ENCODE measurements around the gene MT1HL1.

Gene MT1HL1

GRCh38 chr1:237025358-237026074 lies 21.3 kb upstream of the MT1HL1 start:
- no peak for DNase-seq (ENCODE audit: low read depth, low spot score)
- H3K4me3 ChIP-seq (ENCODE audit: low read length) = no peak overlapping the region

- no peak for DNase-seq (ENCODE audit: low read depth, low spot score)
- no peak overlapping the region for H3K4me3 ChIP-seq (ENCODE audit: low read length)
Measured at GRCh38 chr1:237018896-237019295, 14.7 kb upstream of the MT1HL1 start.

- DNase-seq (ENCODE audit: low read depth, low spot score) = no peak
- no peak overlapping the region for H3K4me3 ChIP-seq (ENCODE audit: low read length)
Measured at GRCh38 chr1:237016626-237017025, 12.4 kb upstream of the MT1HL1 start.

- H3K4me3 ChIP-seq (ENCODE audit: low read length) = no peak overlapping the region
- DNase-seq (ENCODE audit: low read depth, low spot score) = no peak
Measured at GRCh38 chr1:237013608-237014007, 9.4 kb upstream of the MT1HL1 start.

GRCh38 chr1:237012788-237013383 lies 8.6 kb upstream of the MT1HL1 start:
- no peak overlapping the region for H3K4me3 ChIP-seq (ENCODE audit: low read length)
- no peak for DNase-seq (ENCODE audit: low read depth, low spot score)

- no peak for DNase-seq (ENCODE audit: low read depth, low spot score)
- H3K4me3 ChIP-seq (ENCODE audit: low read length) = no peak overlapping the region
Measured at GRCh38 chr1:237012361-237012760, 8.1 kb upstream of the MT1HL1 start.

GRCh38 chr1:237011432-237011831 lies 7.2 kb upstream of the MT1HL1 start:
- no peak overlapping the region for H3K4me3 ChIP-seq (ENCODE audit: low read length)
- DNase-seq (ENCODE audit: low read depth, low spot score) = no peak

- no peak overlapping the region for H3K4me3 ChIP-seq (ENCODE audit: low read length)
- DNase-seq (ENCODE audit: low read depth, low spot score) = no peak
Measured at GRCh38 chr1:237009611-237010010, 5.4 kb upstream of the MT1HL1 start.

GRCh38 chr1:237007147-237007881 lies 3.1 kb upstream of the MT1HL1 start:
- DNase-seq (ENCODE audit: low read depth, low spot score) = no peak
- H3K4me3 ChIP-seq (ENCODE audit: low read length) = no peak overlapping the region

GRCh38 chr1:237005674-237006073 lies 1.4 kb upstream of the MT1HL1 start:
- DNase-seq (ENCODE audit: low read depth, low spot score) = no peak

GRCh38 chr1:237003516-237003915 lies 725 bp downstream of the MT1HL1 start:
- no peak for DNase-seq (ENCODE audit: low read depth, low spot score)
- no peak overlapping the region for H3K4me3 ChIP-seq (ENCODE audit: low read length)

More at GRCh38 chr1:237005674-237006073, 1.4 kb upstream of the MT1HL1 start:
- no peak overlapping the region for H3K4me3 ChIP-seq (ENCODE audit: low read length)

GRCh38 chr1:237000191-237000590 lies 4.0 kb downstream of the MT1HL1 start:
- H3K4me3 ChIP-seq (ENCODE audit: low read length) = no peak overlapping the region
- no peak for DNase-seq (ENCODE audit: low read depth, low spot score)

- no peak for DNase-seq (ENCODE audit: low read depth, low spot score)
Measured at GRCh38 chr1:236998546-236998945, 5.7 kb downstream of the MT1HL1 start.

GRCh38 chr1:236997882-236998281 lies 6.4 kb downstream of the MT1HL1 start:
- H3K4me3 ChIP-seq (ENCODE audit: low read length) = no peak overlapping the region
- no peak for DNase-seq (ENCODE audit: low read depth, low spot score)

More at GRCh38 chr1:236998546-236998945, 5.7 kb downstream of the MT1HL1 start:
- no peak overlapping the region for H3K4me3 ChIP-seq (ENCODE audit: low read length)

GRCh38 chr1:236997361-236997760 lies 6.9 kb downstream of the MT1HL1 start:
- no peak for DNase-seq (ENCODE audit: low read depth, low spot score)
- no peak overlapping the region for H3K4me3 ChIP-seq (ENCODE audit: low read length)

- no peak overlapping the region for H3K4me3 ChIP-seq (ENCODE audit: low read length)
- no peak for DNase-seq (ENCODE audit: low read depth, low spot score)
Measured at GRCh38 chr1:236994450-236994849, 9.8 kb downstream of the MT1HL1 start.

GRCh38 chr1:236992449-236992848 lies 11.8 kb downstream of the MT1HL1 start:
- no peak overlapping the region for H3K4me3 ChIP-seq (ENCODE audit: low read length)
- no peak for DNase-seq (ENCODE audit: low read depth, low spot score)

- H3K4me3 ChIP-seq (ENCODE audit: low read length) = no peak overlapping the region
- DNase-seq (ENCODE audit: low read depth, low spot score) = no peak
Measured at GRCh38 chr1:236990052-236990445, 14.2 kb downstream of the MT1HL1 start.

GRCh38 chr1:236989290-236990051 lies 14.8 kb downstream of the MT1HL1 start:
- DNase-seq (ENCODE audit: low read depth, low spot score) = no peak
- H3K4me3 ChIP-seq (ENCODE audit: low read length) = no peak overlapping the region

GRCh38 chr1:236983818-236984217 lies 20.4 kb downstream of the MT1HL1 start:
- DNase-seq (ENCODE audit: low read depth, low spot score) = no peak
- H3K4me3 ChIP-seq (ENCODE audit: low read length) = no peak overlapping the region

All from Jurkat, Clone E6-1 (cell line).